PC-9 (cell line): ENCODE results near the gene AADAT. TPM values are rescaled to one million over a fixed set of nuclear protein-coding genes. Genes with fewer than 3 reads are reported as not detected.
"Not testable (repeated sequence)": the region's sequence is repeated elsewhere in the genome, so short reads cannot be mapped to it uniquely, and the experiment has no call there.

Experiments
- BruUV-seq: library from RNA; stranded (reverse); fragments of 400-500 nt; replicated peaks from 2 replicates; lab custom pipeline; 2021; lab: Mats Ljungman, UMichigan
- CTCF ChIA-PET: fragments of 300-600 bp; sonication (Branson Sonifier 250); formaldehyde crosslinking; loops from one replicate; lab custom pipeline; 2022; ENCODE audit warnings: antibody characterized with exemption; lab: Charles Lee
- POLR2A ChIA-PET: fragments of 300-600 bp; sonication (Branson Sonifier 250); formaldehyde crosslinking; loops from one replicate; lab custom pipeline; 2022; ENCODE audit warnings: antibody characterized with exemption; ENCODE audit not compliant: unreplicated experiment; lab: Charles Lee
- DNase-seq, 2 experiments: peaks; one replicate each; pipeline versions ENCODE4 v3.0.0 to v3.0.0-alpha.2; 2015 to 2022; ENCODE audit warnings: mixed read lengths in 1 of 2
- H2AFZ ChIP-seq: fragments of 200-600 bp; sonication (generic); 2 replicates; pipeline ENCODE4 v1.8.1; 2017; ENCODE audit warnings: antibody characterized with exemption
- H3F3A ChIP-seq: fragments of 200-600 bp; sonication (generic); 2 replicates; pipeline ENCODE4 v1.8.1; 2017; ENCODE audit warnings: antibody characterized with exemption, mild to moderate bottlenecking, low read depth; ENCODE audit not compliant: insufficient read depth
- H3K27ac ChIP-seq: fragments of 200-600 bp; sonication (generic); 2 replicates; pipeline ENCODE4 v1.6.1; 2016; ENCODE audit warnings: mixed run types
- H3K27me3 ChIP-seq: fragments of 200-600 bp; sonication (generic); 2 replicates; pipeline ENCODE4 v1.6.1; 2016; ENCODE audit warnings: low read depth, mixed run types; ENCODE audit not compliant: insufficient read depth
- H3K36me3 ChIP-seq: fragments of 200-600 bp; sonication (generic); 2 replicates; pipeline ENCODE4 v1.6.1; 2016; ENCODE audit warnings: low read depth, mixed run types
- H3K4me1 ChIP-seq: fragments of 200-600 bp; sonication (generic); replicated peaks from 2 replicates; pipeline ENCODE4 v1.6.1; 2016; ENCODE audit warnings: mixed run types; ENCODE audit not compliant: insufficient read depth
- H3K4me2 ChIP-seq: fragments of 200-600 bp; sonication (generic); 2 replicates; pipeline ENCODE4 v1.6.1; 2017; ENCODE audit warnings: mixed run types
- H3K4me3 ChIP-seq: fragments of 200-600 bp; sonication (generic); 2 replicates; pipeline ENCODE4 v1.6.1; 2016; ENCODE audit warnings: mixed run types
- H3K79me2 ChIP-seq: fragments of 200-600 bp; sonication (generic); 2 replicates; pipeline ENCODE4 v1.6.1; 2017; ENCODE audit warnings: low read depth, mixed run types
- H3K9me2 ChIP-seq: fragments of 200-600 bp; sonication (generic); 2 replicates; pipeline ENCODE4 v1.8.1; 2017; ENCODE audit warnings: mild to moderate bottlenecking; ENCODE audit not compliant: insufficient read depth
- H3K9me3 ChIP-seq: fragments of 200-600 bp; sonication (generic); 2 replicates; pipeline ENCODE4 v1.8.1; 2016; ENCODE audit warnings: low read depth; ENCODE audit not compliant: insufficient read depth
- H4K20me1 ChIP-seq: fragments of 200-600 bp; sonication (generic); 2 replicates; pipeline ENCODE4 v1.8.1; 2017; ENCODE audit not compliant: insufficient read depth
- EZH2 ChIP-seq: fragments of 200-600 bp; sonication (generic); IDR thresholded peaks from 2 replicates; pipeline ENCODE4 v1.8.0; 2017; ENCODE audit warnings: antibody characterized with exemption, low read depth
- intact Hi-C: fragments of 100-400 bp; cut with micrococcal nuclease; formaldehyde crosslinking; loops from one replicate; pipeline ENCODE4 v1.10.0; 2022; ENCODE audit not compliant: unreplicated experiment
- total RNA-seq: library from RNA; stranded (reverse); gene quantifications from 2 replicates; pipeline ENCODE4 v1.2.3, GENCODE V29; 2021
- TF ChIP-seq, protein P1 (sequence below): fragments of 200-600 bp; sonication (generic); conservative IDR thresholded peaks from 2 replicates; pipeline ENCODE4 v1.6.1; 2017; ENCODE audit warnings: mixed run types, antibody characterized with exemption, mild to moderate bottlenecking, moderate library complexity

AADAT gene
- total RNA-seq, 1 experiment from 2014 or later = 2.6 TPM

DNA sequence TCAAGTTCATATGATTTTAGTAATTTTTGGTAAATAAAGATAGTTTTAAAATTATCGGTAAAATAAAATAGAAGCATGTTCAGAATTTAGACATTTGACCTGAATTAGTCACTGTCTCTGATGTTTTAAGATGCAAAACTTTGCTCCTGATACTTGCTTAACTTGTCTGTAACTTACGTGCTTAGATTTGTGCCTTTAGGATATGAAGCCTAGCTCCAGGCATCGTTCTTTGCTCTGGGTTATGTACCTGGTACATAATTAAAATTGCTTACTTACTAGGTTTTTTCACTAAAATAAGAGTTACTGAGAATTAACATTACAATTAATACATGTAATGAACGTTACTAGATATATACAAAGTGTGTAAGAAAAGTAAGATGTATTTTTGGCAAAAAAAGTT lies 24.9 kb upstream of the AADAT start:
- Histone ChIP-seq H3K9me3 (no peaks in the 10 kb centered on the region), H4K20me1 (no peaks in the 10 kb centered on the region), H3K27me3 (no peaks in the 10 kb centered on the region), H2AFZ (no peak overlapping the region), H3F3A (no peaks in the 10 kb centered on the region), H3K27ac (no peak overlapping the region), H3K79me2 (no peaks in the 10 kb centered on the region), H3K4me3 (no peak overlapping the region), H3K9me2 (no peaks in the 10 kb centered on the region), H3K4me1 (no peaks in the 10 kb centered on the region), H3K4me2 (no peak overlapping the region), H3K36me3 (no peaks in the 10 kb centered on the region)
- ChIA-PET POLR2A (no interaction called here), CTCF (no interaction called here)
- TF ChIP-seq, protein P1, sequence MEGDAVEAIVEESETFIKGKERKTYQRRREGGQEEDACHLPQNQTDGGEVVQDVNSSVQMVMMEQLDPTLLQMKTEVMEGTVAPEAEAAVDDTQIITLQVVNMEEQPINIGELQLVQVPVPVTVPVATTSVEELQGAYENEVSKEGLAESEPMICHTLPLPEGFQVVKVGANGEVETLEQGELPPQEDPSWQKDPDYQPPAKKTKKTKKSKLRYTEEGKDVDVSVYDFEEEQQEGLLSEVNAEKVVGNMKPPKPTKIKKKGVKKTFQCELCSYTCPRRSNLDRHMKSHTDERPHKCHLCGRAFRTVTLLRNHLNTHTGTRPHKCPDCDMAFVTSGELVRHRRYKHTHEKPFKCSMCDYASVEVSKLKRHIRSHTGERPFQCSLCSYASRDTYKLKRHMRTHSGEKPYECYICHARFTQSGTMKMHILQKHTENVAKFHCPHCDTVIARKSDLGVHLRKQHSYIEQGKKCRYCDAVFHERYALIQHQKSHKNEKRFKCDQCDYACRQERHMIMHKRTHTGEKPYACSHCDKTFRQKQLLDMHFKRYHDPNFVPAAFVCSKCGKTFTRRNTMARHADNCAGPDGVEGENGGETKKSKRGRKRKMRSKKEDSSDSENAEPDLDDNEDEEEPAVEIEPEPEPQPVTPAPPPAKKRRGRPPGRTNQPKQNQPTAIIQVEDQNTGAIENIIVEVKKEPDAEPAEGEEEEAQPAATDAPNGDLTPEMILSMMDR = no peak
- TF ChIP-seq EZH2 = no peak
- no peak for DNase-seq
- intact Hi-C loops = no loop called here
- no TSS peak for BruUV-seq

- H3K9me3 ChIP-seq, H3K27ac ChIP-seq, CTCF ChIA-PET, H3K4me3 ChIP-seq, BruUV-seq, H4K20me1 ChIP-seq, DNase-seq, H3F3A ChIP-seq, H3K4me1 ChIP-seq, H3K79me2 ChIP-seq, POLR2A ChIA-PET, H3K27me3 ChIP-seq, H3K9me2 ChIP-seq, H3K36me3 ChIP-seq, H2AFZ ChIP-seq, intact Hi-C loops, H3K4me2 ChIP-seq: not testable (repeated sequence)
These were observed 24.4 kb upstream of the AADAT start for GRCh38 chr4:170114183-170114582.

DNA sequence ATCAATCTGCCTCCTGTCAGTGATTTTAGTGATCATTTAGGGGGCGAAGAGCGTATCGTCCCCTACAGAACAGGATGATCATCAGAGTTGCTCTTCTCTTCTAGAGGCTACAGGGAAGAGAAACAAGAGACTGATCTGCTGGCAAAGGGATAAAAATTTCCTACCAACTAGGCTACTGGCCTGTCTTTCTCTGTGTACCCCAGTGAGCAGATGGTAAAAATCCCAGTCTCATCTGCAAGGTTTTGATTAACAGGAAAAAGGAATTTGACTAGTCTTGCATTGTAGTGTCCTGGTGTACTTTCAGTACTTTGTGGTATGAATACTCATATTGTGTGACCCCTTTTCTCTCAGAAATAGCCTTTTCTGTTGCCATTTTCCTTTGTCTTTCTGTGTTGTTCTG lies 21.8 kb upstream of the AADAT start:
- H3K9me2 ChIP-seq = no peaks in the 10 kb centered on the region
- no peak overlapping the region for H3K4me2 ChIP-seq
- H2AFZ ChIP-seq = no peak overlapping the region
- TF ChIP-seq EZH2 = no peak
- TF ChIP-seq, protein P1 = no peak
- H3F3A ChIP-seq = no peaks in the 10 kb centered on the region
- H3K36me3 ChIP-seq = no peaks in the 10 kb centered on the region
- no peaks in the 10 kb centered on the region for H3K9me3 ChIP-seq
- no peaks in the 10 kb centered on the region for H4K20me1 ChIP-seq
- no peaks in the 10 kb centered on the region for H3K4me1 ChIP-seq
- DNase-seq = no peak
- no peaks in the 10 kb centered on the region for H3K27me3 ChIP-seq
- H3K27ac ChIP-seq = no peak overlapping the region
- CTCF ChIA-PET = no interaction called here
- no peaks in the 10 kb centered on the region for H3K79me2 ChIP-seq
- H3K4me3 ChIP-seq = no peak overlapping the region
- intact Hi-C loops = no loop called here
- POLR2A ChIA-PET = no interaction called here
- BruUV-seq = no TSS peak

- ChIA-PET CTCF (no interaction called here), POLR2A (no interaction called here)
- intact Hi-C loops = no loop called here
- Histone ChIP-seq H3K27ac (no peak overlapping the region), H3K9me3 (no peaks in the 10 kb centered on the region), H3K4me3 (no peak overlapping the region), H3F3A (no peaks in the 10 kb centered on the region), H3K36me3 (no peaks in the 10 kb centered on the region), H3K4me1 (no peaks in the 10 kb centered on the region), H3K27me3 (no peaks in the 10 kb centered on the region), H3K79me2 (no peaks in the 10 kb centered on the region), H3K9me2 (no peaks in the 10 kb centered on the region), H2AFZ (no peak overlapping the region), H3K4me2 (no peak overlapping the region), H4K20me1 (no peaks in the 10 kb centered on the region)
- no TSS peak for BruUV-seq
- no peak for DNase-seq
- no peak for TF ChIP-seq EZH2
- TF ChIP-seq, protein P1 = no peak
These were observed 21.3 kb upstream of the AADAT start for GRCh38 chr4:170111085-170111484.
